GM18858 (cell line): ENCODE measurements around the gene ELP4.
"Not testable (repeated sequence)": the region's sequence is repeated elsewhere in the genome, so short reads cannot be mapped to it uniquely, and the experiment has no call there.

Experiments
- ATAC-seq: cut with Tn5 transposase; IDR thresholded peaks from one replicate; pipeline ENCODE4 v1.9.1; 2021; ENCODE audit not compliant: unreplicated experiment

ELP4 gene

DNA sequence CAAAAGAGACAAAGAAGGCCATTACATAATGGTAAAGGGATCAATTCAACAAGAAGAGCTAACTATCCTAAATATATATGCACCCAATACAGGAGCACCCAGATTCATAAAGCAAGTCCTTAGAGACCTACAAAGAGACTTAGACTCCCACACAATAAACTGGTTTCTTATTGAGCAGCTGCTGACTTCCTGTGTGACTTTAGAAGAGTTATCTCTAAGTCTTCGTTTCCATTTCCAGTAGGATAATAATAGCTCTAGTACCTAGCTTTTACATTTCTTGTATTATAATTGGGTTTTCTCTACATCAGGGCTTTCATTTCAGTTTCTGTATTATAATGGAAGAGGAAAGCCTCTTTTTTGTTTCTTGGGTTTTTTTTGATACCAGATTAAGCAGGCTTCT, 187.5 kb downstream of the ELP4 start:
- peak; percentile 100 for ATAC-seq

GRCh38 chr11:31699066-31699465, 189.5 kb downstream of the ELP4 start:
- no peak for ATAC-seq

DNA sequence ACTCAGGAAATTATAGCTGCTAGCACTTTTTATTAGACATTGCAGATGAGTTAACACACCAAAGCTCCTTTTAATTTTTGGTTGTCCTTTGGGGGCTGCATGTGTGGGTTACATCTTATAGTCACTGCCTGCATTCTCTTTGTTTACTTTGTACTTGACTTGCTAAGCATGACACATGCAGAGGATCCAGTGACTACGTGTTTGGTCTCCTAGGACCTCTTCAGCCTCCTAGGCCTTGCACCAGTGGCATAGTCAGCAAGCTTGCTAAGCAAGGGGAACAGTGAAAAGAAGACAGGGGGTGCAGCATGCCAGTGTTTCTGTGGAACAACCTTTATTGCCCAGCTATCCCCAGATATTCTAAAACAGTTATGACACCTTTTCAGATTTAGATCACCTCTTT, 193.4 kb downstream of the ELP4 start:
- no peak for ATAC-seq

DNA sequence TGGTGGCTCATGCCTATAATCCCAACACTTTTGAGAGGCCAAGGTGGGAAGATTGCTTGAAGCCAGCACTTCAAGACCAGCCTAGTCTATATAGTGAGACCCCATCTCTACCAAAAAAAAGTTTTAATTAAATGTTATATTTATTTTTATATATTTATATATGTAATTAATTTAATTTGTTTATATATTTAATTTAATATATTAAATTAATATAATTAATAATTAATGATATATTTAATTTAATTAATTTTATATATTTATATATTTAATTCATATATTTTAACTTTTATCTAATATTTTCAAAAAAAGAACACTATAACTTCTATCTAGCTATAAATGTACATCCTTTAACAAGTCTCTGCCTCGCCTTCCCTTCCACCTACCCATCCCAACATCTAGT, 196.8 kb downstream of the ELP4 start:
- ATAC-seq: no peak

- ATAC-seq: no peak
Observed at GRCh38 chr11:31711137-31711536, 201.6 kb downstream of the ELP4 start.

DNA sequence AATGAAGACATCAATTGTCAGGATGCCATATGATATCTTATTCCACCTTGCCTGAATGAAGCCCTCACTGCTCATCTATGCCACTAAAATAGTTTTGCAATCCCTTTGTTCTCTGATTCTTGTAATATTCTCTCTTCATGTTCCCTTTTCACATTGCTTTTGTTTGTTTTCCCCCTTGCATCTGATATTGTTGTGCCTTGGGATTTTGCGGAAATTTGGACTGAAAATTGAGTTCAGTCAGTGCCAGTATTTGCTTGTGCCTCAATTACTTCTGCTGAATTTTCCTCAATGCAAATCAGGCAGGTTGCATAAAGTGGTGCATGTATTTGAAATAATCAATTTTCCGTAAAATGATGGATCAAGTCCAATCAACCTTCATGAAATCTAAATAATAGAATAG, 203.3 kb downstream of the ELP4 start:
- no peak for ATAC-seq

GRCh38 chr11:31714840-31715239, 205.3 kb downstream of the ELP4 start:
- no peak for ATAC-seq

DNA sequence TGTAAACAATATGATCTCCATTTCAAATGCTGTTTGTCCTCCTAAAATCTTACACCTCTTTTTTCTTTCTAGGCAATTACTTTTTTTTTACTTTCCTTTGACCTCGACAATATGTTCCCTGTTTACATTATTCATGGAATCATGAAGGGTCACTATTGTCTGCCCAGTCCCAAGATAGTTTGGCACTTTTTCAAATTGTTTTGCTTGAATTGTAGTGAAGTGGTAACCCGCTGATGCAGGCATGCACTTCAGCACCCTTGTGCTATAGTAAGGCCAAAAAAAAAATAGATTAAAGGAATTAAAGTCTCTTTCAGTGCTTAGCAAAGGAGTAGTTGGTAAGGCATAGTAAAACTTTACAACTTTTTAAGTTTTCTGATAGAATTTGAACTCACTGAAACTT, 210.7 kb downstream of the ELP4 start:
- ATAC-seq: no peak

- no peak for ATAC-seq
Observed at GRCh38 chr11:31720671-31721365, 211.3 kb downstream of the ELP4 start.

- ATAC-seq: no peak
Observed at GRCh38 chr11:31722754-31723153, 213.2 kb downstream of the ELP4 start.

- ATAC-seq: no peak
Observed at GRCh38 chr11:31725176-31725575, 215.6 kb downstream of the ELP4 start.

DNA sequence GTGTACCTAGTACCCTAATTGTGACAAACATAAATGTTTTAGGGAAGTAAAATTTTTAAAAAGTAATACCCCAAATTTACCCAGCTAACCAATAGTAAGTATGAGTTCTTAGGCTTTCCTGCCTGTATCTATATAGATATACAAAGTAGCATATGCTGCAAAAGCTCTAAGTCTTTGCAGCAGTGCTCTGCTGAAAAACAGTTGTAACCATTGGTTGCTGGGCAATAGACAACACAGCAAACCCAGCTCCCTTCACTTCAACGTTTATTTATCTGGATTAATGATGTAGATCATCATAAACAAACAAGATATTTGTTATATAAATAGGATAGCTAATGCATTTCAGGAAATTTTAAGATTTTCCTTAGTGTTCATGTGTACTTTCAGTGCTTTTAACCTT, 218.9 kb downstream of the ELP4 start:
- ATAC-seq: no peak

- ATAC-seq: no peak
Observed at GRCh38 chr11:31740131-31740530, 230.6 kb downstream of the ELP4 start.

- ATAC-seq: not testable (repeated sequence)
Observed at GRCh38 chr11:31740731-31741368, 231.3 kb downstream of the ELP4 start.

DNA sequence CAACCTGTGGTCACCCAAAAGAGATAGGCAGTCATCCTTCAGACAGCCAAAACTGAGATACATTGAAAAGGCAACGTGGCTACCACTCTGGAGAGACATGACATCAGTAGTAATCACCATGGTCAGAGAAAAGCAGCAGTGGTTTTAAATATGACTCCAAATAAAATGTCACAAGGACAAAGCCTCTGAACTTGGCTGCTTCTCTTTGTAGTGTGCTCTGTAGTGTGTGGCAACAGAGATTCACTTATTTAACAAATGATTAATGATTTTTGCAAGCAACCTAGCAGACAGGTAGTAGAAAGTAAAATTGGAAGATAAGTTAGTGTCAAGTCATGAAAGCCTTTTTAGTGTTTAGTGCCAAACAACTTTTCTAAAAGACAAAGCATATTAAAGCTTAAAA, 238.0 kb downstream of the ELP4 start:
- no peak for ATAC-seq

- ATAC-seq: no peak
Observed at GRCh38 chr11:31757260-31757835, 247.8 kb downstream of the ELP4 start.

DNA sequence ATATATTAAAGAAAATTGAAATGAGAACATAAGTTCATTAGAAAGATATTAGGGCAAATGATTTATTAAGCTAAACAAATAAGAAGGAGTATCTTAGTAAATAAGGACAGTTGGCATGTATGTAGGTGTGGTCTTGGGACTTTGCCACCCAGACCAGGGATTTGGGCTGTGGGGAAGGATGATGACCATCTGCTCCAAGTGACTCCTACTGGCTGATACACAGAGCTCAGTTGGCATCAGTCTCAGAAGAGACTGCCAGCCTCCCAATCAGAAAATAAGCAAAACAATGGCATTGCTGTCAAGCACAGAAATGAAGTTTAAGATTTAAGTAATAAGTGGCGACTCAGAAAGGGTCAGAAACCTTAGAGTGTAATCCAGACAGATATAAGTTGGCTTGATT, 252.1 kb downstream of the ELP4 start:
- ATAC-seq: no peak

GRCh38 chr11:31763296-31763695, 253.7 kb downstream of the ELP4 start:
- ATAC-seq: no peak

GRCh38 chr11:31764261-31764660, 254.7 kb downstream of the ELP4 start:
- ATAC-seq: no peak

DNA sequence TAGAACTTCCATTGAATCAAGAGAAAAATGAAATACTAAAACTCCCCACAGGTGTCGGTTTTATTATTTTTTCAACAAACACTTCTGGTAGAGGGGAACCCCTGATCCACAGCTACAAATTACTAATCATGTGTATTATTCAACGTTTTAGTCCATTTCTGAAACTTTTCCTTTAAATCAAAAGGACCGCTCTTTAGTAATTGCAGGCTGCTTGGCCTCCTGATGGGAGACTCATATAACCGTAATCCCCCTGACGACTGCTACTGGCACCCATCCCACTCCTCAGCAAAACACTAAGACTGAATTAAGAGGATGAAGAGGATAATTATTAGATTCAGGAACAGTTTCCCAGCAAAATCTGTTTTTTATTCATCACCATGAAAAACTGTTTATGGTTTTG, 255.2 kb downstream of the ELP4 start:
- no peak for ATAC-seq

- no peak for ATAC-seq
Observed at GRCh38 chr11:31767066-31767465, 257.5 kb downstream of the ELP4 start.

DNA sequence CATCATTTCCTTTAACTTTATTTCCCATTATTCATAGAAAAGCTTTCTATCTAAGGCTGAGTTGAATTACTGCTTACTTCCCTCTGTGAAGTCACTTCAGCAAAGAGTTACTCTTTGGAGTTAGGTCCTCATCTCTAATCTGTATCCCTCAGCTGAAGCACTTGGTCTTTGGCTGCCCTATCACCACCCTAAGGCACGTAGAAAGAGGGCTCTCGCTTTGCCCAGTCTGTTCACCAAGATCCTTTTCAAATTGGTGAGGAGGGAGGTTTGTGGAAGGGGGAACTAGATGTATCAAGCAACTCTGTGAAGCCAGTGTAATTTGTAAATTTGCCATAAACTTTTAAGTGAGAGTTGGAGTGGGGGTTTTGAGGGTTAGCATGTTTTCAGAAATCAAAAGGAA, 258.1 kb downstream of the ELP4 start:
- ATAC-seq: no peak
